ENCODE measurements around the gene GABBR2. TPM values are rescaled to one million over a fixed set of nuclear protein-coding genes. Genes with fewer than 3 reads are reported as not detected.

The GABBR2 gene
- total RNA-seq, 2 experiments from 2014 or later, result not detected

DNA sequence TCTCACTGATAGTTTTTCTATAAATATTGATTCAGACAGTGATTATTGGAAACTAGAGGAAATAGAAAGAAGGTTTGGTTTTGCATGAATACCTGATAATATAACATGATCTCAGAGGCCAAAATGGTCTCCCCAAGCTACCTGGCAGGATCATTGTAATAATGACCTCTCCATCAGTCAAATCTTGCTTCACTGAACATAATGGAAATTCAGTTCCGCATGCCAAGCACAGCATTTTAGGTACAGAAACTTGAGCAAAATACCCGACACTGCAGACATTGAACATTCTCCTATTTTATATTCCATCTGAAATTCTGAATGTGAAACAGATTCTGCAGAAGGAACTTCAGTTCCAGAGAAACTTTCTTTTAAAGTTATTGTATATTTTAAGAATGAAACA, 444.2 kb downstream of the GABBR2 start:
- ATAC-seq (ENCODE audit: poor library complexity), result no peak
- no peaks in the 10 kb centered on the region for H3K27me3 ChIP-seq (ENCODE audit: control insufficient read depth in 1 of 2, insufficient read depth in 2 of 2, low read length in 2 of 2)
- Mint-ChIP-seq H3K4me1 (ENCODE audit: low read depth) (no peaks in the 10 kb centered on the region), H3K27ac (no peak overlapping the region), H3K9me3 (no peaks in the 10 kb centered on the region), H3K36me3 (ENCODE audit: low read depth) (no peaks in the 10 kb centered on the region), H3K4me3 (no peak overlapping the region), H3K27me3 (peaks cover 17% of the 10 kb centered on the region)
- H3K36me3 ChIP-seq (ENCODE audit: insufficient read depth, low read length), result no peaks in the 10 kb centered on the region
- no peaks in the 10 kb centered on the region for H3K9me3 ChIP-seq (ENCODE audit: control insufficient read depth in 1 of 2, insufficient read depth in 1 of 2, low read length in 2 of 2)
- intact Hi-C loops (cut with DNase I, micrococcal nuclease), result loop anchor here in 1 of 2 experiments (5.0 kb wide), 2 partner anchors 362 to 462 kb away; no protein-coding TSS in a partner anchor
- no peak for DNase-seq
- ChIA-PET CTCF (interaction anchor here (1.0 to 2.3 kb wide), 16 partner anchors 9 to 341 kb away, joined by 3 to 22 read pairs (median 7); partner anchors contain the start of genes CORO2A, HEMGN, TBC1D2 and TRIM14), POLR2A (interaction anchor here (1.4 kb wide), 1 partner anchor 9 kb away, joined by 3 read pairs; the partner anchor contains the start of gene TBC1D2)
- H3K4me1 ChIP-seq (ENCODE audit: insufficient read depth, low read length), result no peaks in the 10 kb centered on the region
- TF ChIP-seq, protein P1, sequence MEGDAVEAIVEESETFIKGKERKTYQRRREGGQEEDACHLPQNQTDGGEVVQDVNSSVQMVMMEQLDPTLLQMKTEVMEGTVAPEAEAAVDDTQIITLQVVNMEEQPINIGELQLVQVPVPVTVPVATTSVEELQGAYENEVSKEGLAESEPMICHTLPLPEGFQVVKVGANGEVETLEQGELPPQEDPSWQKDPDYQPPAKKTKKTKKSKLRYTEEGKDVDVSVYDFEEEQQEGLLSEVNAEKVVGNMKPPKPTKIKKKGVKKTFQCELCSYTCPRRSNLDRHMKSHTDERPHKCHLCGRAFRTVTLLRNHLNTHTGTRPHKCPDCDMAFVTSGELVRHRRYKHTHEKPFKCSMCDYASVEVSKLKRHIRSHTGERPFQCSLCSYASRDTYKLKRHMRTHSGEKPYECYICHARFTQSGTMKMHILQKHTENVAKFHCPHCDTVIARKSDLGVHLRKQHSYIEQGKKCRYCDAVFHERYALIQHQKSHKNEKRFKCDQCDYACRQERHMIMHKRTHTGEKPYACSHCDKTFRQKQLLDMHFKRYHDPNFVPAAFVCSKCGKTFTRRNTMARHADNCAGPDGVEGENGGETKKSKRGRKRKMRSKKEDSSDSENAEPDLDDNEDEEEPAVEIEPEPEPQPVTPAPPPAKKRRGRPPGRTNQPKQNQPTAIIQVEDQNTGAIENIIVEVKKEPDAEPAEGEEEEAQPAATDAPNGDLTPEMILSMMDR (IDR thresholded peaks at IDR 0.05), result no peak
- H3K4me3 ChIP-seq (ENCODE audit: low read length), result no peak overlapping the region
- H3K27ac ChIP-seq (ENCODE audit: low read depth in 1 of 2, low read length in 2 of 2), result no peak overlapping the region

GRCh38 chr9:98263482-98264357, 445.0 kb downstream of the GABBR2 start:
- Mint-ChIP-seq H3K27ac (no peak overlapping the region), H3K9me3 (no peaks in the 10 kb centered on the region), H3K36me3 (ENCODE audit: low read depth) (no peaks in the 10 kb centered on the region), H3K27me3 (peaks cover 9% of the 10 kb centered on the region), H3K4me3 (no peak overlapping the region), H3K4me1 (ENCODE audit: low read depth) (no peaks in the 10 kb centered on the region)
- H3K27ac ChIP-seq (ENCODE audit: low read depth in 1 of 2, low read length in 2 of 2), result no peak overlapping the region
- TF ChIP-seq, protein P1 (IDR thresholded peaks at IDR 0.05), result peak; percentile 97
- DNase-seq (peak; percentile 73 to 90 (median 82)), ATAC-seq (ENCODE audit: poor library complexity) (peak; percentile 100)
- H3K4me1 ChIP-seq (ENCODE audit: insufficient read depth, low read length), result no peaks in the 10 kb centered on the region
- H3K4me3 ChIP-seq (ENCODE audit: low read length), result no peak overlapping the region
- no peaks in the 10 kb centered on the region for H3K36me3 ChIP-seq (ENCODE audit: insufficient read depth, low read length)
- H3K27me3 ChIP-seq (ENCODE audit: control insufficient read depth in 1 of 2, insufficient read depth in 2 of 2, low read length in 2 of 2), result no peaks in the 10 kb centered on the region
- ChIA-PET CTCF (interaction anchor here (0.6 to 2.3 kb wide), 25 partner anchors 8 to 363 kb away, joined by 3 to 22 read pairs (median 4); partner anchors contain the start of genes CORO2A, HEMGN, NANS and TBC1D2), POLR2A (interaction anchor here (1.0 to 1.4 kb wide), 3 partner anchors 8 to 207 kb away, joined by 3 read pairs; partner anchors contain the start of genes NANS and TBC1D2)
- H3K9me3 ChIP-seq (ENCODE audit: control insufficient read depth in 1 of 2, insufficient read depth in 1 of 2, low read length in 2 of 2), result no peaks in the 10 kb centered on the region
- intact Hi-C loops (cut with DNase I, micrococcal nuclease), result loop anchor here (1.0 to 5.0 kb wide), 9 partner anchors 58 to 553 kb away; partner anchors contain the start of gene TRIM14 (in 2 of the 2)

DNA sequence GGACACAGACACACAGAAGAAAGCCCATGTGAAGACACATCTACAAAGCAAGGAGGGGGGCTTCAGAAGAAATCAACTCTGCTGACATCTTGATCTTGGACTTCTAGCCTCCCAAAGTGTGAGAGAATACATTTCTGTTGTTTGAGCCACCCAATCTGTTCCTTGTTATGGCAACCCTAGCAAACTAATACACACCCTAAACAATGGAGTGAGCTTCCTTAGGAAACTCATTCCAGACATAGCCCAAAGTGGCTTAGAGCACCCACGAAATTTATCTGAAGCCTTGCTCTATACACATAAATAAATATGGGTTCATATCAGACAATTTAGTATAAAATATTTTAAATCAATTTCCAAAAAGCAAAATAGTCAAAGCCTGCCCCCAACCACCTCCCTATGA, 445.7 kb downstream of the GABBR2 start:
- no peaks in the 10 kb centered on the region for H3K4me1 Mint-ChIP-seq (ENCODE audit: low read depth)
- no peaks in the 10 kb centered on the region for H3K9me3 ChIP-seq (ENCODE audit: control insufficient read depth in 1 of 2, insufficient read depth in 1 of 2, low read length in 2 of 2)
- ATAC-seq (ENCODE audit: poor library complexity) (no peak), DNase-seq (no peak)
- TF ChIP-seq, protein P1 (IDR thresholded peaks at IDR 0.05), result no peak
- H3K36me3 ChIP-seq (ENCODE audit: insufficient read depth, low read length), result no peaks in the 10 kb centered on the region
- no peaks in the 10 kb centered on the region for H3K9me3 Mint-ChIP-seq
- H3K36me3 Mint-ChIP-seq (ENCODE audit: low read depth), result no peaks in the 10 kb centered on the region
- ChIA-PET CTCF (interaction anchor here (0.6 to 2.3 kb wide), 23 partner anchors 8 to 362 kb away, joined by 3 to 22 read pairs (median 4); partner anchors contain the start of genes CORO2A, HEMGN, NANS and TBC1D2), POLR2A (interaction anchor here (1.0 to 1.4 kb wide), 3 partner anchors 8 to 206 kb away, joined by 3 read pairs; partner anchors contain the start of genes NANS and TBC1D2)
- intact Hi-C loops (cut with DNase I, micrococcal nuclease), result loop anchor here (1.0 to 5.0 kb wide), 9 partner anchors 58 to 553 kb away; partner anchors contain the start of gene TRIM14 (in 2 of the 2)
- H3K4me3 Mint-ChIP-seq, result no peak overlapping the region
- no peak overlapping the region for H3K27ac Mint-ChIP-seq
- no peaks in the 10 kb centered on the region for H3K4me1 ChIP-seq (ENCODE audit: insufficient read depth, low read length)
- H3K27me3 Mint-ChIP-seq, result peaks cover 3% of the 10 kb centered on the region
- H3K27me3 ChIP-seq (ENCODE audit: control insufficient read depth in 1 of 2, insufficient read depth in 2 of 2, low read length in 2 of 2), result no peaks in the 10 kb centered on the region
- H3K4me3 ChIP-seq (ENCODE audit: low read length), result no peak overlapping the region
- no peak overlapping the region for H3K27ac ChIP-seq (ENCODE audit: low read depth in 1 of 2, low read length in 2 of 2)

Measured in CD4-positive, alpha-beta T cell (primary cell).